MM.1S (cell line): Measurements from ENCODE around the gene ACOX3.

Experiments used
- EZH2 ChIP-seq: fragments of 300-600 bp; sonication (generic); optimal IDR thresholded peaks from 2 replicates; pipeline ENCODE3; 2017; ENCODE audit warnings: low read depth, mild to moderate bottlenecking, antibody characterized with exemption, low read length, mixed read lengths
- TF ChIP-seq, protein P1 (sequence below): fragments of 300-600 bp; sonication (generic); IDR thresholded peaks from 2 replicates; pipeline ENCODE4 v1.5.1; 2016; ENCODE audit warnings: antibody characterized with exemption, low read length, mixed read lengths

GRCh38 chr4:8410641-8411271 is 29.8 kb downstream of the ACOX3 start:
- TF ChIP-seq, protein P1, sequence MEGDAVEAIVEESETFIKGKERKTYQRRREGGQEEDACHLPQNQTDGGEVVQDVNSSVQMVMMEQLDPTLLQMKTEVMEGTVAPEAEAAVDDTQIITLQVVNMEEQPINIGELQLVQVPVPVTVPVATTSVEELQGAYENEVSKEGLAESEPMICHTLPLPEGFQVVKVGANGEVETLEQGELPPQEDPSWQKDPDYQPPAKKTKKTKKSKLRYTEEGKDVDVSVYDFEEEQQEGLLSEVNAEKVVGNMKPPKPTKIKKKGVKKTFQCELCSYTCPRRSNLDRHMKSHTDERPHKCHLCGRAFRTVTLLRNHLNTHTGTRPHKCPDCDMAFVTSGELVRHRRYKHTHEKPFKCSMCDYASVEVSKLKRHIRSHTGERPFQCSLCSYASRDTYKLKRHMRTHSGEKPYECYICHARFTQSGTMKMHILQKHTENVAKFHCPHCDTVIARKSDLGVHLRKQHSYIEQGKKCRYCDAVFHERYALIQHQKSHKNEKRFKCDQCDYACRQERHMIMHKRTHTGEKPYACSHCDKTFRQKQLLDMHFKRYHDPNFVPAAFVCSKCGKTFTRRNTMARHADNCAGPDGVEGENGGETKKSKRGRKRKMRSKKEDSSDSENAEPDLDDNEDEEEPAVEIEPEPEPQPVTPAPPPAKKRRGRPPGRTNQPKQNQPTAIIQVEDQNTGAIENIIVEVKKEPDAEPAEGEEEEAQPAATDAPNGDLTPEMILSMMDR = no peak
- TF ChIP-seq EZH2 = no peak
